HEK293T (cell line): ENCODE data around the gene CHCHD10.

Experiments
- BHLHE40 ChIP-seq: fragments of 450-650 bp; IDR thresholded peaks from 2 replicates; pipeline ENCODE4 v1.6.1; 2016; ENCODE audit warnings: mild to moderate bottlenecking, moderate library complexity, borderline replicate concordance
- CTBP1 ChIP-seq: fragments of 450-650 bp; IDR thresholded peaks from 2 replicates; pipeline ENCODE4 v1.6.1; 2016; ENCODE audit warnings: borderline replicate concordance
- FOXK2 ChIP-seq: fragments of 450-650 bp; IDR thresholded peaks from 2 replicates; pipeline ENCODE4 v1.6.1; 2016; ENCODE audit warnings: mild to moderate bottlenecking
- FOXM1 ChIP-seq: fragments of 450-650 bp; IDR thresholded peaks from 2 replicates; pipeline ENCODE4 v1.6.1; 2017; ENCODE audit warnings: mild to moderate bottlenecking, borderline replicate concordance
- HDGF ChIP-seq: fragments of 450-650 bp; IDR thresholded peaks from 2 replicates; pipeline ENCODE4 v1.6.1; 2017; ENCODE audit warnings: antibody characterized with exemption, borderline replicate concordance
- L3MBTL2 ChIP-seq: fragments of 450-650 bp; conservative IDR thresholded peaks from 2 replicates; pipeline ENCODE4 v1.6.1; 2016; ENCODE audit warnings: mild to moderate bottlenecking
- LEF1 ChIP-seq: fragments of 450-650 bp; IDR thresholded peaks from 2 replicates; pipeline ENCODE4 v1.6.1; 2017; ENCODE audit warnings: mild to moderate bottlenecking, borderline replicate concordance
- SUZ12 ChIP-seq: fragments of 450-650 bp; IDR thresholded peaks from 2 replicates; pipeline ENCODE4 v1.6.1; 2016; ENCODE audit warnings: mild to moderate bottlenecking
- ZNF384 ChIP-seq: fragments of 450-650 bp; IDR thresholded peaks from 2 replicates; pipeline ENCODE4 v1.6.1; 2016
- TF ChIP-seq, protein P1 (sequence below): fragments of 450-650 bp; IDR thresholded peaks from 2 replicates; pipeline ENCODE4 v1.6.1; 2016

DNA sequence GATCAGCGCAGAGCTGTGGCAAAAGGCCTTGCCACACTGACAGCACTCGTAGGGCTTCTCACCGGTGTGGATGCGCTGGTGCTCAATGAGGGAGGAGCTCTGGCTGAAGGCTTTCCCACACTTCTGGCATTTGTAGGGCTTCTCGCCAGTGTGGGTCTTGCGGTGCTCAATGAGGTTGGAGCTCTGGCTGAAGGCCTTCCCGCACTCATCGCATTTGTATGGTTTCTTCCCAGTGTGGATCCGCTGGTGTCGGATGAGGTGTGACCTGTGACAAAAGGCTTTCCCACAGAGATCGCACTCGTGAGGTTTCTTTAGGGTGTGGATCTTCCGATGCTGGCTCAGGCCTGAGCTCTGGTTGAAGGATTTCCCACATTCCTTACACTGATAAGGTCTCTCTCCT, 23.8 kb downstream of the CHCHD10 start:
- TF ChIP-seq SUZ12 (no peak), BHLHE40 (no peak), ZNF384 (no peak), FOXM1 (no peak), LEF1 (no peak), CTBP1 (no peak), FOXK2 (no peak), HDGF (no peak), L3MBTL2 (no peak)
- TF ChIP-seq, protein P1, sequence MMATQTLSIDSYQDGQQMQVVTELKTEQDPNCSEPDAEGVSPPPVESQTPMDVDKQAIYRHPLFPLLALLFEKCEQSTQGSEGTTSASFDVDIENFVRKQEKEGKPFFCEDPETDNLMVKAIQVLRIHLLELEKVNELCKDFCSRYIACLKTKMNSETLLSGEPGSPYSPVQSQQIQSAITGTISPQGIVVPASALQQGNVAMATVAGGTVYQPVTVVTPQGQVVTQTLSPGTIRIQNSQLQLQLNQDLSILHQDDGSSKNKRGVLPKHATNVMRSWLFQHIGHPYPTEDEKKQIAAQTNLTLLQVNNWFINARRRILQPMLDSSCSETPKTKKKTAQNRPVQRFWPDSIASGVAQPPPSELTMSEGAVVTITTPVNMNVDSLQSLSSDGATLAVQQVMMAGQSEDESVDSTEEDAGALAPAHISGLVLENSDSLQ = no peak
